ENCODE results near the gene ASCL4. TPM values are rescaled to one million over a fixed set of nuclear protein-coding genes. Genes with fewer than 3 reads are reported as not detected.

The ASCL4 gene
- total RNA-seq, 1 experiment from 2014 or later = not detected

DNA sequence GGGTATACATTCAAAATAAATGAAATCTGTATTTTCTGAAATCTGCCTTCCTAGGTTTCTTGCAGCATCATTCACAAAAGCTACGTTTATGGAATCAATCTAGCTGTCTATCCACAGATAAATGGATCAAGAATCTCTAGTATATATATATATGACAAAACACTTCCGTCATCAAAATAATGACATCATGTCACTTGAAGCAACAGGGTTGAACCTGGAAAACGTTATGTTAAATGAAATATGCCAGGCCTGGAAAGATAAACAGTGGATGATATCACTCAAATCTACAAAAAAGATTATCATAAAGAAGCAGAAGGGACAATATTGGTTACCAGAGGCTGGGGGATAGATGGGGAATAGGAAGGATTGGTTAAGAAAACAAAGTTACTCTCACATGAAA, 28.6 kb downstream of the ASCL4 start:
- Histone ChIP-seq H3K9me3 (ENCODE audit: insufficient read depth, low read depth) (no peaks in the 10 kb centered on the region), H3F3A (ENCODE audit: insufficient read depth, low read depth) (no peaks in the 10 kb centered on the region), H3K36me3 (ENCODE audit: low read depth) (no peaks in the 10 kb centered on the region), H4K20me1 (ENCODE audit: insufficient read depth) (no peaks in the 10 kb centered on the region), H3K4me1 (replicated peaks; ENCODE audit: insufficient read depth) (no peaks in the 10 kb centered on the region), H3K4me3 (no peak overlapping the region), H2AFZ (no peak overlapping the region), H3K4me2 (no peak overlapping the region), H3K27me3 (ENCODE audit: insufficient read depth, low read depth) (peaks cover 50% of the 10 kb centered on the region), H3K79me2 (ENCODE audit: low read depth) (no peaks in the 10 kb centered on the region), H3K9me2 (ENCODE audit: insufficient read depth) (no peaks in the 10 kb centered on the region), H3K27ac (no peak overlapping the region)
- no peak for DNase-seq
- POLR2A ChIA-PET (ENCODE audit: unreplicated experiment) = no interaction called here
- no TSS peak for BruUV-seq (replicated peaks)
- intact Hi-C loops (cut with micrococcal nuclease; ENCODE audit: unreplicated experiment) = no loop called here
- CTCF ChIA-PET = no interaction called here
- TF ChIP-seq, protein P1, sequence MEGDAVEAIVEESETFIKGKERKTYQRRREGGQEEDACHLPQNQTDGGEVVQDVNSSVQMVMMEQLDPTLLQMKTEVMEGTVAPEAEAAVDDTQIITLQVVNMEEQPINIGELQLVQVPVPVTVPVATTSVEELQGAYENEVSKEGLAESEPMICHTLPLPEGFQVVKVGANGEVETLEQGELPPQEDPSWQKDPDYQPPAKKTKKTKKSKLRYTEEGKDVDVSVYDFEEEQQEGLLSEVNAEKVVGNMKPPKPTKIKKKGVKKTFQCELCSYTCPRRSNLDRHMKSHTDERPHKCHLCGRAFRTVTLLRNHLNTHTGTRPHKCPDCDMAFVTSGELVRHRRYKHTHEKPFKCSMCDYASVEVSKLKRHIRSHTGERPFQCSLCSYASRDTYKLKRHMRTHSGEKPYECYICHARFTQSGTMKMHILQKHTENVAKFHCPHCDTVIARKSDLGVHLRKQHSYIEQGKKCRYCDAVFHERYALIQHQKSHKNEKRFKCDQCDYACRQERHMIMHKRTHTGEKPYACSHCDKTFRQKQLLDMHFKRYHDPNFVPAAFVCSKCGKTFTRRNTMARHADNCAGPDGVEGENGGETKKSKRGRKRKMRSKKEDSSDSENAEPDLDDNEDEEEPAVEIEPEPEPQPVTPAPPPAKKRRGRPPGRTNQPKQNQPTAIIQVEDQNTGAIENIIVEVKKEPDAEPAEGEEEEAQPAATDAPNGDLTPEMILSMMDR (conservative IDR thresholded peaks at IDR 0.05) = no peak
- no peak for TF ChIP-seq EZH2 (IDR thresholded peaks at IDR 0.05; ENCODE audit: low read depth)

GRCh38 chr12:107805488-107806180, 31.1 kb downstream of the ASCL4 start:
- Histone ChIP-seq H3K9me2 (ENCODE audit: insufficient read depth) (no peaks in the 10 kb centered on the region), H3K79me2 (ENCODE audit: low read depth) (no peaks in the 10 kb centered on the region), H4K20me1 (ENCODE audit: insufficient read depth) (no peaks in the 10 kb centered on the region), H3K4me1 (replicated peaks; ENCODE audit: insufficient read depth) (no peaks in the 10 kb centered on the region), H3K9me3 (ENCODE audit: insufficient read depth, low read depth) (no peaks in the 10 kb centered on the region), H3F3A (ENCODE audit: insufficient read depth, low read depth) (no peaks in the 10 kb centered on the region), H3K27me3 (ENCODE audit: insufficient read depth, low read depth) (peaks cover 41% of the 10 kb centered on the region; the same call in 1 of the 2 replicates), H3K27ac (no peak overlapping the region), H3K4me2 (no peak overlapping the region), H2AFZ (no peak overlapping the region), H3K36me3 (ENCODE audit: low read depth) (no peaks in the 10 kb centered on the region), H3K4me3 (no peak overlapping the region)
- intact Hi-C loops (cut with micrococcal nuclease; ENCODE audit: unreplicated experiment) = no loop called here
- ChIA-PET POLR2A (ENCODE audit: unreplicated experiment) (no interaction called here), CTCF (no interaction called here)
- no peak for TF ChIP-seq EZH2 (IDR thresholded peaks at IDR 0.05; ENCODE audit: low read depth)
- TF ChIP-seq, protein P1 (conservative IDR thresholded peaks at IDR 0.05) = no peak
- BruUV-seq (replicated peaks) = no TSS peak
- no peak for DNase-seq

GRCh38 chr12:107807471-107808150, 33.1 kb downstream of the ASCL4 start:
- Histone ChIP-seq H4K20me1 (ENCODE audit: insufficient read depth) (no peaks in the 10 kb centered on the region), H3K79me2 (ENCODE audit: low read depth) (no peaks in the 10 kb centered on the region), H3K4me2 (no peak overlapping the region), H3K27me3 (ENCODE audit: insufficient read depth, low read depth) (peaks cover 49% of the 10 kb centered on the region), H3F3A (ENCODE audit: insufficient read depth, low read depth) (no peaks in the 10 kb centered on the region), H2AFZ (no peak overlapping the region), H3K9me2 (ENCODE audit: insufficient read depth) (no peaks in the 10 kb centered on the region), H3K4me3 (no peak overlapping the region), H3K4me1 (replicated peaks; ENCODE audit: insufficient read depth) (no peaks in the 10 kb centered on the region), H3K36me3 (ENCODE audit: low read depth) (no peaks in the 10 kb centered on the region), H3K9me3 (ENCODE audit: insufficient read depth, low read depth) (no peaks in the 10 kb centered on the region), H3K27ac (no peak overlapping the region)
- CTCF ChIA-PET = no interaction called here
- POLR2A ChIA-PET (ENCODE audit: unreplicated experiment) = no interaction called here
- no TSS peak for BruUV-seq (replicated peaks)
- intact Hi-C loops (cut with micrococcal nuclease; ENCODE audit: unreplicated experiment) = no loop called here
- TF ChIP-seq, protein P1 (conservative IDR thresholded peaks at IDR 0.05) = no peak
- no peak for TF ChIP-seq EZH2 (IDR thresholded peaks at IDR 0.05; ENCODE audit: low read depth)
- DNase-seq = no peak

Data from PC-9 (cell line).